Mesenchymal stem cell (in vitro differentiated cells and primary cell): ENCODE measurements around the gene DIPK1B.
A peak's percentile ranks its signal among the peaks of the same experiment; 100 is the strongest.

ENCODE experiments used
- DNase-seq: peaks from one replicate; pipeline ENCODE4 v3.0.0-alpha.2; 2013
- H2AFZ ChIP-seq: one replicate; pipeline ENCODE4 v1.6.1; 2013; ENCODE audit warnings: low read depth, mild to moderate bottlenecking, control low read depth, inconsistent platforms, low read length, moderate library complexity
- H2AK5ac ChIP-seq: 2 replicates; pipeline ENCODE4 v1.6.1; 2013; ENCODE audit warnings: low read length, moderate library complexity, mild to moderate bottlenecking, inconsistent platforms; ENCODE audit not compliant: severe bottlenecking
- H2BK120ac ChIP-seq: one replicate; pipeline ENCODE4 v1.6.1; 2013; ENCODE audit warnings: low read depth, mild to moderate bottlenecking, inconsistent platforms, low read length, moderate library complexity
- H2BK12ac ChIP-seq, 2 experiments: one replicate each; pipeline ENCODE4 v1.6.1; 2013; ENCODE audit warnings: inconsistent platforms in 2 of 2, low read length in 2 of 2, mild to moderate bottlenecking in 2 of 2, moderate library complexity in 2 of 2, control low read depth in 1 of 2
- H2BK15ac ChIP-seq: one replicate; pipeline ENCODE4 v1.6.1; 2013; ENCODE audit warnings: mild to moderate bottlenecking, low read depth, inconsistent platforms; ENCODE audit not compliant: poor library complexity, severe bottlenecking
- H2BK5ac ChIP-seq: 2 replicates; pipeline ENCODE4 v1.6.1; 2013; ENCODE audit warnings: low read depth, mild to moderate bottlenecking, low read length, control low read depth, inconsistent platforms; ENCODE audit not compliant: poor library complexity, severe bottlenecking
- H3K14ac ChIP-seq, 2 experiments: one replicate each; pipeline ENCODE4 v1.6.1; 2013; ENCODE audit warnings: inconsistent platforms in 2 of 2, low read length in 2 of 2, control low read depth in 1 of 2, mild to moderate bottlenecking in 1 of 2, moderate library complexity in 1 of 2
- H3K18ac ChIP-seq, 2 experiments: one replicate each; pipeline ENCODE4 v1.6.1; 2013; ENCODE audit warnings: inconsistent platforms in 2 of 2, low read length in 2 of 2, control low read depth in 1 of 2, low read depth in 1 of 2, mild to moderate bottlenecking in 1 of 2
- H3K23ac ChIP-seq, 2 experiments: one replicate each; pipeline ENCODE4 v1.6.1; 2013; ENCODE audit warnings: inconsistent platforms in 2 of 2, low read length in 2 of 2, mild to moderate bottlenecking in 2 of 2, moderate library complexity in 2 of 2, control low read depth in 1 of 2
- H3K27ac ChIP-seq: 2 replicates; pipeline ENCODE4 v1.5.1; 2013; ENCODE audit warnings: mild to moderate bottlenecking, moderate library complexity, low read length, control low read depth, inconsistent platforms; ENCODE audit not compliant: poor library complexity, severe bottlenecking
- H3K27me3 ChIP-seq, 2 experiments: 2 replicates each; pipeline versions ENCODE4 v1.6.1 to v1.7.0; 2013; ENCODE audit warnings: low read length in 2 of 2, mild to moderate bottlenecking in 2 of 2, moderate library complexity in 2 of 2, control low read depth in 1 of 2, inconsistent platforms in 1 of 2; ENCODE audit not compliant: control insufficient read depth in 1 of 2, insufficient read depth in 1 of 2
- H3K36me3 ChIP-seq, 2 experiments: 2 replicates each; pipeline versions ENCODE4 v1.6.1 to v1.7.0; 2013; ENCODE audit warnings: low read length in 2 of 2, control low read depth in 1 of 2, inconsistent platforms in 1 of 2, low read depth in 1 of 2, mild to moderate bottlenecking in 1 of 2; ENCODE audit not compliant: insufficient read depth in 2 of 2, control insufficient read depth in 1 of 2
- H3K4ac ChIP-seq, 2 experiments: one replicate each; pipeline ENCODE4 v1.6.1; 2013; ENCODE audit warnings: inconsistent platforms in 2 of 2, low read length in 2 of 2, mild to moderate bottlenecking in 2 of 2, moderate library complexity in 2 of 2, control low read depth in 1 of 2, low read depth in 1 of 2
- H3K4me1 ChIP-seq: 2 replicates; pipeline ENCODE4 v1.6.1; 2013; ENCODE audit warnings: low read depth, low read length, control low read depth; ENCODE audit not compliant: control insufficient read depth, insufficient read depth
- H3K4me2 ChIP-seq: 2 replicates; pipeline ENCODE4 v1.6.1; 2013; ENCODE audit warnings: low read length, mild to moderate bottlenecking, inconsistent platforms; ENCODE audit not compliant: poor library complexity, severe bottlenecking
- H3K4me3 ChIP-seq, 2 experiments: 2 replicates each; pipeline versions ENCODE4 v1.5.1 to v1.7.0; 2013; ENCODE audit warnings: low read length in 2 of 2, mild to moderate bottlenecking in 2 of 2, control low read depth in 1 of 2, low read depth in 1 of 2; ENCODE audit not compliant: insufficient read depth in 1 of 2
- H3K79me1 ChIP-seq: replicated peaks from 2 replicates; pipeline ENCODE4 v1.6.1; 2013; ENCODE audit warnings: mild to moderate bottlenecking, control low read depth, low read length, inconsistent platforms; ENCODE audit not compliant: poor library complexity, severe bottlenecking
- H3K9ac ChIP-seq: 2 replicates; pipeline ENCODE4 v1.7.0; 2013; ENCODE audit warnings: mild to moderate bottlenecking, low read length, moderate library complexity
- H3K9me3 ChIP-seq: 2 replicates; pipeline ENCODE4 v1.7.0; 2013; ENCODE audit warnings: mild to moderate bottlenecking, low read length; ENCODE audit not compliant: control insufficient read depth
- H4K8ac ChIP-seq: one replicate; pipeline ENCODE4 v1.6.1; 2013; ENCODE audit warnings: inconsistent platforms, mild to moderate bottlenecking, low read length, moderate library complexity
- H4K91ac ChIP-seq: one replicate; pipeline ENCODE4 v1.6.1; 2013; ENCODE audit warnings: mild to moderate bottlenecking, low read length, inconsistent platforms
- WGBS: methylation state at CpG from one replicate; pipeline ENCODE4 v1.1.7; 2013; ENCODE audit warnings: mixed read lengths; 5-methylcytosine and 5-hydroxymethylcytosine counted together

The DIPK1B gene

GRCh38 chr9:136720898-136721338 is 8.5 kb downstream of the DIPK1B start:
- H3K27me3 ChIP-seq, result peaks cover 0 to 10% of the 10 kb centered on the region in 2 experiments
- H3K9ac ChIP-seq, result peak overlapping the region; percentile 29
- no peak overlapping the region for H3K18ac ChIP-seq
- H2BK15ac ChIP-seq, result no peak overlapping the region
- peaks cover 40 to 53% of the 10 kb centered on the region in 2 experiments for H3K36me3 ChIP-seq
- DNase-seq, result no peak
- no peak overlapping the region for H2BK12ac ChIP-seq
- H3K4me1 ChIP-seq, result peaks cover 42% of the 10 kb centered on the region
- H3K4me3 ChIP-seq, result no peak overlapping the region
- H3K4me2 ChIP-seq, result no peak overlapping the region
- no peak overlapping the region for H3K4ac ChIP-seq
- H4K91ac ChIP-seq, result no peak overlapping the region
- WGBS, result 85% methylated on average over 11 of the region's 11 CpGs
- no peak overlapping the region for H2BK120ac ChIP-seq
- no peak overlapping the region for H3K14ac ChIP-seq
- H4K8ac ChIP-seq, result no peak overlapping the region
- no peaks in the 10 kb centered on the region for H3K9me3 ChIP-seq
- no peak overlapping the region for H3K23ac ChIP-seq
- H2AK5ac ChIP-seq, result no peak overlapping the region
- no peak overlapping the region for H2BK5ac ChIP-seq
- no peak overlapping the region for H3K27ac ChIP-seq
- peaks cover 10% of the 10 kb centered on the region for H3K79me1 ChIP-seq
- no peak overlapping the region for H2AFZ ChIP-seq

DNA sequence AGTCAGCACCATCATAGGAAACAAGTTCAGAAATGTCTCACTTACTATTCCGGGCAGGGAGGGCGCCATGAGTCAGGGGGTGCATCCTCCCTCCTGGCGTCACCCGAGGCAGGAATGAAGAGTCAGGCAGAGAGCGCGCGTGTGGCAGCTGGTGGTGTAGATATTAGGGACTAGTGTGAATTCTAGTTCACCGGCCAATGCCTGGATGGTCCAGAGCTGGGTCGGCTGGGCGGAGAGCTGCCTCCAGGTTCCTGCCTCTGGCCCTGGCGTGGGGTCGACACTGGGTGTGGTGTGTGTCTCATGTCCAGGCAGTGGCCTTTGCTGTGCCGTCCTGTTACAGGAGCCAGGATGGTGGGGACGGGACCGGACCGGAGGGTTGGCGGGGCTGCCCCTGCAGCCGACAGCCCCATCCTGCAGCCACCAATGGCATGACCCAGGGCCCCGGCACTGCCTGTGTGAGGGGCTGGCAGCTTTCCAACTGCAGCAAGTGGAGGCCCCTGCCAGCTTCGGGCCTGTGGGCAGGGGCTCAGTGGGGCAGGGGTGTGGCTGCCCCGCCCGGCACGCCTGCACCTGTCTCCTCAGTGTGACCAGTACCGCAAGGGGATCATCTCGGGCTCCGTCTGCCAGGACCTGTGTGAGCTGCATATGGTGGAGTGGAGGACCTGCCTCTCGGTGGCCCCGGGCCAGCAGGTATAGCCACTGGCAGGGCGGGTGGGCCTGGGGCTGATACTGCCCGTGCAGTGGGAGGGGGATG is 9.1 kb downstream of the DIPK1B start:
- no peak overlapping the region for H4K91ac ChIP-seq
- no peak overlapping the region for H2BK120ac ChIP-seq
- no peak overlapping the region for H2AK5ac ChIP-seq
- no peak overlapping the region for H3K14ac ChIP-seq
- no peak overlapping the region for H2AFZ ChIP-seq
- no peak overlapping the region for H3K27ac ChIP-seq
- no peak overlapping the region for H3K4ac ChIP-seq
- DNase-seq, result peak; percentile 55
- H3K18ac ChIP-seq, result no peak overlapping the region
- peaks cover 10% of the 10 kb centered on the region for H3K79me1 ChIP-seq
- no peak overlapping the region for H2BK5ac ChIP-seq
- no peak overlapping the region for H3K4me3 ChIP-seq
- peak overlapping the region; percentile 29 for H3K9ac ChIP-seq
- WGBS, result 82% methylated on average over 30 of the region's 30 CpGs
- no peak overlapping the region for H4K8ac ChIP-seq
- H2BK15ac ChIP-seq, result no peak overlapping the region
- no peaks in the 10 kb centered on the region for H3K9me3 ChIP-seq
- no peak overlapping the region for H3K4me2 ChIP-seq
- H3K4me1 ChIP-seq, result peaks cover 48% of the 10 kb centered on the region
- no peak overlapping the region for H3K23ac ChIP-seq
- peaks cover 46 to 59% of the 10 kb centered on the region in 2 experiments for H3K36me3 ChIP-seq
- H2BK12ac ChIP-seq, result no peak overlapping the region
- H3K27me3 ChIP-seq, result peaks cover 0 to 10% of the 10 kb centered on the region in 2 experiments

DNA sequence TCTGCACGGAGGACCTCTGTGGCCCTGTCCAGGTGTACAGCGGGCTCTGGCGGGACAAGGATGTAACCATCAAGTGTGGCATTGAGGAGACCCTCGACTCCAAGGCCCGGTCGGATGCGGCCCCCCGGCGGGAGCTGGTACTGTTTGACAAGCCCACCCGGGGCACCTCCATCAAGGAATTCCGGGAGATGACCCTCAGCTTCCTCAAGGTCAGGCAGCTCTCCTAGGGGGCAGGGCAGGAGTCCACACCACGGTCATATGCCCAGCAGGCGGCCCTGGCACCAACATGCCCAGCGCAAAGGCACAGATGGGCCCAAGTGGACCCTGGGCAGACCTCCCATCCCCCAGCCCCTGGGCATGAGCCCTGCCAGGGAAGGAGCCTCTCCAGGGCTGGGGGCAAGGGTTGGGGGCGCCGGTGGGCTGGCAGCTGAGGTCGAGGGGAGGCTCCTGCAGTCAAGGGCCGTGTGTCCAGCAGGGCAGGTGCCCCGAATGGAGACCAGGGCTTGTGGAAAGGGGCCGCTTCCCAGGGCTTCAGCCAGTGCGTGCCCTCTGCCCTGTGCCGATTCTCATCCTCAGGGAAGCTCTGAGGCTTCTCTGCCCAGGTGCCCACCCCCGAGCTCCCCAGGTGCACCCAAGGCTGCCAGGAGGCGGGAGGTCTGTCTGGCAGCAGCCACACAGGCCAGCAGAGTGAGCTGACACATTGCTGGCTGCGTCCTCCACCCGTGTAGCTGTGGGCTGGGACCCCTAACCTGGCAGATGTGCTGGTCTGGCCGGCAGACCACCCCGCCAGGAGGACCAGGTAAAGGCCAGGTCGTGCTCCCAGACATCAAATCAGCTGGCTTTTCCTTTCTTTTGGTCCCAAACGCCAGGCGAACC is 10.0 kb downstream of the DIPK1B start:
- no peak for DNase-seq
- no peak overlapping the region for H2AFZ ChIP-seq
- no peak overlapping the region for H3K4me2 ChIP-seq
- H4K8ac ChIP-seq, result no peak overlapping the region
- H2AK5ac ChIP-seq, result no peak overlapping the region
- no peak overlapping the region for H3K23ac ChIP-seq
- H3K36me3 ChIP-seq, result peaks cover 50 to 63% of the 10 kb centered on the region in 2 experiments
- H3K9me3 ChIP-seq, result no peaks in the 10 kb centered on the region
- H3K27ac ChIP-seq, result no peak overlapping the region
- 90% methylated on average over 31 of the region's 31 CpGs for WGBS
- H2BK120ac ChIP-seq, result no peak overlapping the region
- no peak overlapping the region for H2BK15ac ChIP-seq
- H3K14ac ChIP-seq, result no peak overlapping the region
- H4K91ac ChIP-seq, result no peak overlapping the region
- no peak overlapping the region for H2BK5ac ChIP-seq
- H3K4me1 ChIP-seq, result peaks cover 52% of the 10 kb centered on the region
- no peak overlapping the region for H3K4me3 ChIP-seq
- H3K4ac ChIP-seq, result no peak overlapping the region
- H3K18ac ChIP-seq, result no peak overlapping the region
- H3K79me1 ChIP-seq, result peaks cover 10% of the 10 kb centered on the region
- no peak overlapping the region for H2BK12ac ChIP-seq
- H3K27me3 ChIP-seq, result peaks cover 0 to 8% of the 10 kb centered on the region in 2 experiments
- no peak overlapping the region for H3K9ac ChIP-seq

DNA sequence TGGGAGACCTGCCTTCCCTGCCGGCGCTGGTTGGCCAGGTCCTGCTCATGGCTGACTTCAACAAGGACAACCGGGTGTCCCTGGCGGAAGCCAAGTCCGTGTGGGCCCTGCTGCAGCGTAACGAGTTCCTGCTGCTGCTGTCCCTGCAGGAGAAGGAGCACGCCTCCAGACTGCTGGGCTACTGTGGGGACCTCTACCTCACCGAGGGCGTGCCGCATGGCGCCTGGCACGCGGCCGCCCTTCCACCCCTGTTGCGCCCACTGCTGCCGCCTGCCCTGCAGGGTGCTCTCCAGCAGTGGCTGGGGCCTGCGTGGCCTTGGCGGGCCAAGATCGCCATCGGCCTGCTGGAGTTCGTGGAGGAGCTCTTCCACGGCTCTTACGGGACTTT is 10.6 kb downstream of the DIPK1B start:
- peaks cover 52% of the 10 kb centered on the region for H3K4me1 ChIP-seq
- H3K4me3 ChIP-seq, result no peak overlapping the region
- no peak overlapping the region for H3K4me2 ChIP-seq
- no peak overlapping the region for H3K27ac ChIP-seq
- H3K27me3 ChIP-seq, result peaks cover 0 to 8% of the 10 kb centered on the region in 2 experiments
- WGBS, result 92% methylated on average over 24 of the region's 24 CpGs
- no peak overlapping the region for H3K14ac ChIP-seq
- no peak overlapping the region for H2BK5ac ChIP-seq
- H3K9ac ChIP-seq, result no peak overlapping the region
- peaks cover 50 to 63% of the 10 kb centered on the region in 2 experiments for H3K36me3 ChIP-seq
- H3K79me1 ChIP-seq, result peaks cover 10% of the 10 kb centered on the region
- no peak for DNase-seq
- no peak overlapping the region for H4K8ac ChIP-seq
- no peak overlapping the region for H2BK12ac ChIP-seq
- no peak overlapping the region for H3K23ac ChIP-seq
- no peak overlapping the region for H3K4ac ChIP-seq
- H2BK15ac ChIP-seq, result no peak overlapping the region
- no peak overlapping the region for H3K18ac ChIP-seq
- H3K9me3 ChIP-seq, result no peaks in the 10 kb centered on the region
- H4K91ac ChIP-seq, result no peak overlapping the region
- H2AK5ac ChIP-seq, result no peak overlapping the region
- H2BK120ac ChIP-seq, result no peak overlapping the region
- H2AFZ ChIP-seq, result no peak overlapping the region
